ENCODE results near the gene FRS3. TPM values are rescaled to one million over a fixed set of nuclear protein-coding genes. Genes with fewer than 3 reads are reported as not detected.

The FRS3 gene
- polyA plus RNA-seq, 1 donor = 9.1 TPM

DNA sequence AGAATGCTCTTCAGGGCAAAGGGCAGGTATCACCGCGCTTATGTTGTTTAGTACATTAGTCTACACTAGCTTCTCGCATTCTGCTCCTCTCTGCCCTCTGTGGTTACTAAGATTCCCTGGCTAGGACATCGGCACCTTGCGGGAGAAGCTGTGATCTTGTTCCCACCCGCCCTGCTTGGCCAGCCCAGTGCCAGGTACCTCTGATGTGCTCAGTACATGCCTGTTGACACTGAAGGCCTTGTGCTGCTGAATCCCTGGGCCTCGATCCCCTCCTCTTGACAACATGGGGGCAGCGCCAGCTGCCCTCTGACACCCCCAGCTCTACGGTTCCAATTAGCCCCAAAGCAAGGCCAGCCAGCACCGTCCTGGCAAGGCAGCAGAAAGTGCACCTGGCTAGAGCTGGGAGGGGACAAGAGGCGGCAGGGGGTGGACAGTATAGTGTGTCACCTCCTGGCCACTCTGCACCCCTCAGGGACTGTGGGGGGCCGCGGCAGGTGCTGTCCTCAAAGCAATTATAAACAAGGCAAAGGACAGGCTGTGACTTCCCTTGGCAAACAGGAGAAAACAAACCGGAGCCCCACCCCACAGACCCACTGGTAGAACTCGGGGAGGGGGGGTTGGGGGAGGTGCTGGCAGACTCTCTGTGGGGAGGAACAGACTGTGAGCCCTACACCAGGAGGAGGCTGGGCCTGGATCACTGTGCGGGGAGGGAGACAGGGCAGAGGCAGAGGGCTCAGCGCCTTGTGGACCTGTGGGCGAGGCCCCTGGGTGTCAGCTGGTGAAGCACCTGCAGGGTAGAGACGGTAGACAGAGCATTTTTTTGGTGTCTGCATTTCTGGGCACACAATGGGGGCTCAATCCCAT is 51.4 kb downstream of the FRS3 start:
- DNase-seq = no peak

GRCh38 chr6:41727705-41728072 is 52.0 kb downstream of the FRS3 start:
- DNase-seq = no peak

GRCh38 chr6:41726876-41727275 is 52.8 kb downstream of the FRS3 start:
- DNase-seq = no peak

GRCh38 chr6:41724586-41725501 is 54.9 kb downstream of the FRS3 start:
- DNase-seq = no peak

GRCh38 chr6:41724228-41724580 is 55.5 kb downstream of the FRS3 start:
- no peak for DNase-seq

DNA sequence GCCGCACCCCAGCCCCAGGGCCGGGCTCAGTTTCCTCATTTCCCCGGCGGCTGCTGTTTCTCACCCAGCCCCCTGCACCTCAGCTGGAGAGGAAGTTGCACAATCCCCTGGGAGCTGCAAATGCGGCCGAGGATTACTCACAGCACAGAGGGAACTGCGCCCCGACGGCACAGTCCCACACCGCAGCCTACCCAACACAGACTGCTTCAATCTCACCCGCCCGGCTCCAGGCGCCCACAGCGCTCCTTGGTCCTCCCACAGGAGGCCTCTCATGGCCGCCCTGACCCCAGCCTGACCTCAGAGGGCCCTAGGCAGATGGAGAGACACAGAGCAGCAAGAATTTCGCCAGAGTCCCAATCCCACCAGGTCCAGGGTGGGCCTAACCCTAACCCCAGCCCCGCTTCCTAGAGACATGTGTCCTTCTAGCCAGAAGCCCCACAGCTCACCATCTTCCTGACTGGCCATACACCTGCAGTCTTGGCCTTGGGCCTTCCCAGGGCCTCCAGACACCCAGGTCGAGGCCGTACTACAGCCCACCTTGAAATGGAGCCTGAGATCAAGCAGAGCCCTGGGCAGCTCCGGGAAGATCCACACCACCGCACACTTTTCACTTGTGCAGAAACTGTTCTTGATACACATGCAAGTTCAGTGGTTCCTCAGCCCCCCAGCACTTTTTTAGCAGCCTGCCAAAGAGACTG is 56.0 kb downstream of the FRS3 start:
- peak; percentile 48 for DNase-seq

GRCh38 chr6:41722969-41723529 is 56.7 kb downstream of the FRS3 start:
- no peak for DNase-seq

GRCh38 chr6:41721414-41721813 is 58.3 kb downstream of the FRS3 start:
- no peak for DNase-seq

- DNase-seq = no peak
These were observed 58.9 kb downstream of the FRS3 start for GRCh38 chr6:41720783-41721182.

GRCh38 chr6:41720262-41720620 is 59.5 kb downstream of the FRS3 start:
- no peak for DNase-seq

Other genes with a start within 250 kb of the FRS3 start
- 20.8 TPM for gene FOXP4, start 233.5 kb downstream of the FRS3 start, polyA plus RNA-seq (ENCODE audit: insufficient read length)
- gene MDFI, start 141.4 kb downstream of the FRS3 start, polyA plus RNA-seq (ENCODE audit: insufficient read length) = 57.0 TPM
- 10.1 TPM for gene TFEB, start 44.3 kb downstream of the FRS3 start, polyA plus RNA-seq (ENCODE audit: insufficient read length)
- not detected for gene PGC, start 32.5 kb downstream of the FRS3 start, polyA plus RNA-seq (ENCODE audit: insufficient read length)
- gene PRICKLE4, start 882 bp upstream of the FRS3 start, polyA plus RNA-seq (ENCODE audit: insufficient read length) = 2.0 TPM
- gene TOMM6, start 7.8 kb upstream of the FRS3 start, polyA plus RNA-seq (ENCODE audit: insufficient read length) = 128 TPM
- 6.9 TPM for gene USP49, start 115.5 kb upstream of the FRS3 start, polyA plus RNA-seq (ENCODE audit: insufficient read length)
- gene MED20, start 141.2 kb upstream of the FRS3 start, polyA plus RNA-seq (ENCODE audit: insufficient read length) = 19.7 TPM
- 36.7 TPM for gene BYSL, start 141.6 kb upstream of the FRS3 start, polyA plus RNA-seq (ENCODE audit: insufficient read length)
- gene CCND3, start 161.9 kb upstream of the FRS3 start, polyA plus RNA-seq (ENCODE audit: insufficient read length) = 91.3 TPM

All from hindlimb muscle (tissue), 1 donor.